ENCODE measurements around the gene ADORA2A.
A peak's percentile ranks its signal among the peaks of the same experiment; 100 is the strongest.

Gene ADORA2A

GRCh38 chr22:24416611-24417010, 10.8 kb upstream of the ADORA2A start:
- no peak for DNase-seq (ENCODE audit: low read depth, low spot score)
- no peak overlapping the region for H3K27ac ChIP-seq

GRCh38 chr22:24417200-24417599, 10.2 kb upstream of the ADORA2A start:
- H3K27ac ChIP-seq = no peak overlapping the region
- DNase-seq (ENCODE audit: low read depth, low spot score) = no peak

- peak; percentile 16 for DNase-seq (ENCODE audit: low read depth, low spot score)
- H3K27ac ChIP-seq = no peak overlapping the region
Observed at GRCh38 chr22:24417901-24418641, 9.3 kb upstream of the ADORA2A start.

- no peak for DNase-seq (ENCODE audit: low read depth, low spot score)
- no peak overlapping the region for H3K27ac ChIP-seq
Observed at GRCh38 chr22:24418786-24419474, 8.5 kb upstream of the ADORA2A start.

- no peak overlapping the region for H3K27ac ChIP-seq
- no peak for DNase-seq (ENCODE audit: low read depth, low spot score)
Observed at GRCh38 chr22:24419475-24419850, 7.9 kb upstream of the ADORA2A start.

- DNase-seq (ENCODE audit: low read depth, low spot score) = no peak
- no peak overlapping the region for H3K27ac ChIP-seq
Observed at GRCh38 chr22:24420072-24420976, 7.1 kb upstream of the ADORA2A start.

GRCh38 chr22:24420977-24421343, 6.4 kb upstream of the ADORA2A start:
- no peak overlapping the region for H3K27ac ChIP-seq
- no peak for DNase-seq (ENCODE audit: low read depth, low spot score)

GRCh38 chr22:24421428-24421931, 5.9 kb upstream of the ADORA2A start:
- H3K27ac ChIP-seq = no peak overlapping the region
- DNase-seq (ENCODE audit: low read depth, low spot score) = no peak

- DNase-seq (ENCODE audit: low read depth, low spot score) = no peak
- H3K27ac ChIP-seq = no peak overlapping the region
Observed at GRCh38 chr22:24422102-24422665, 5.2 kb upstream of the ADORA2A start.

GRCh38 chr22:24423519-24424000, 3.8 kb upstream of the ADORA2A start:
- no peak for DNase-seq (ENCODE audit: low read depth, low spot score)
- no peak overlapping the region for H3K27ac ChIP-seq

- no peak overlapping the region for H3K27ac ChIP-seq
- no peak for DNase-seq (ENCODE audit: low read depth, low spot score)
Observed at GRCh38 chr22:24424001-24424900, 3.1 kb upstream of the ADORA2A start.

- no peak for DNase-seq (ENCODE audit: low read depth, low spot score)
- H3K27ac ChIP-seq = no peak overlapping the region
Observed at GRCh38 chr22:24424901-24425775, 2.3 kb upstream of the ADORA2A start.

GRCh38 chr22:24426436-24426835, 963 bp upstream of the ADORA2A start:
- no peak overlapping the region for H3K27ac ChIP-seq
- no peak for DNase-seq (ENCODE audit: low read depth, low spot score)

GRCh38 chr22:24426851-24427499, 424 bp upstream of the ADORA2A start:
- no peak for DNase-seq (ENCODE audit: low read depth, low spot score)
- no peak overlapping the region for H3K27ac ChIP-seq

GRCh38 chr22:24428751-24429410, 1.5 kb downstream of the ADORA2A start:
- no peak overlapping the region for H3K27ac ChIP-seq
- DNase-seq (ENCODE audit: low read depth, low spot score) = no peak

- H3K27ac ChIP-seq = no peak overlapping the region
- DNase-seq (ENCODE audit: low read depth, low spot score) = peak; percentile 18
Observed at GRCh38 chr22:24429411-24430365, 2.3 kb downstream of the ADORA2A start.

Data from epithelial cell of prostate (primary cell).